CD4-positive, alpha-beta T cell treated with Interleukin-6 for 4 hours (primary cell): ENCODE measurements around the gene RAB4B.
"Not testable (repeated sequence)": the region's sequence is repeated elsewhere in the genome, so short reads cannot be mapped to it uniquely, and the experiment has no call there.

Source experiments
- DNase-seq: peaks from one replicate; pipeline ENCODE4 v3.0.0-alpha.2; 2020; ENCODE audit warnings: mixed read lengths

Gene RAB4B

GRCh38 chr19:40804783-40805242, 26.8 kb downstream of the RAB4B start:
- peak; percentile 45 for DNase-seq

DNA sequence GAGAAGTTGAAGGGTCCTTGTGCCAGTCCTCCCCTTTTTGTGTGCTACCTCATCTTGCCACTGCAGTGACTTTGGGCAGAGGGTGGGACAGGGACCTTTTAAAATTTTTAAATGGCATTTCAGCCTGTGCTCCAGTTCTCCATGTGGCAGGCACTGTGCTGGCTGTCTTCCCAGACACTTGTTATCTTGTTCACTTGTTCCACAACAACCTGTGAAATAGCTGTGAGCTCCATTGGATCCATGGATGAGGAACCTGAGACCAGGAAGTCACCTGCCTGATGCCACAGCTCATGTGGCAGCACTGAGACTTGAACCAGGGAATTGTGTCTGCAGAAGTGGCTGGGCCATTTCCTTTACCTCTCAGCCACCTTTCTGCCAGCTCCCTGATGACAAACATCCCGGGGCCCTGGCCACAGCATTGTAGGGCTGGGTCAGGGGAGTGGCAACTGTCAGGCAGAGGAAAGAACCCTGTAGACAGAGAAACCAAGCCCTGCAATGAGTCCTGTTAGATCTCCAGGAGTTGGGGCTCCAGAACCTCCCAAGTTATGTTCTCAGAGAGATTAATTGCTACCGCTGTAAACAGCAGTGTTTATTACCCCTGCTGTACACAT, 27.3 kb downstream of the RAB4B start:
- peak; percentile 76 for DNase-seq

DNA sequence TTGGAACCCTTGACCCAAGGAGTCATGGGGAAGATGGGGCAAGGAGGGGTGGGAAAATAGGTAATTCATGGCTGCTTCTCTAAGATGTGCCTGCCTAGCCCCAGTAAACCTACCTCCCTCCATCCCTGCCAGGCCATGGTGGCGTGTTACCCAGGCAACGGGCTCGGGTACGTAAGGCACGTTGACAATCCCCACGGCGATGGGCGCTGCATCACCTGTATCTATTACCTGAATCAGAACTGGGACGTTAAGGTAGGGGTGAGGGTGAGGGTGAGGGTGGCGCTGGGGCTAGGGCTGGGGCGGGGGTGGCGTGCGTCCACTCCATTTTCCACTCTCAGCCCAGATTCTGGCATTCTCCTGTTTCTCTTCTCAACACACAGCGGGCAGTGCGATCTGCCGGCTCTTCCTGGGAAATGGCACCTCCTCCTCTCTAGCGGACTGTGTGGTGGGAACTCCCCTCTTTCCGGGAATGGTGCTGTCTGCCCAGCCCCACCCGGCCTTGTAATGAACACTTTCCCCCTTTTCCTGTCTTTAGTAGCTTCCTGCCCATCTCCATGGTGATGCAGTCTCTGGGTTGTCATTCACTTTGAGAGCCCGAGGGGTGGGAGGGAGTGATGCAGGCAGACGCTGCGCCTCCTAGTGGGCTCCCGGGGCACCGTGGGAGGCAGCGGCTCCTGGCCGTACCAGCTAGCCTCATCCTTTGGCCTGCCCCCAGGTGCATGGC, 28.5 kb downstream of the RAB4B start:
- DNase-seq, result peak; percentile 86

DNA sequence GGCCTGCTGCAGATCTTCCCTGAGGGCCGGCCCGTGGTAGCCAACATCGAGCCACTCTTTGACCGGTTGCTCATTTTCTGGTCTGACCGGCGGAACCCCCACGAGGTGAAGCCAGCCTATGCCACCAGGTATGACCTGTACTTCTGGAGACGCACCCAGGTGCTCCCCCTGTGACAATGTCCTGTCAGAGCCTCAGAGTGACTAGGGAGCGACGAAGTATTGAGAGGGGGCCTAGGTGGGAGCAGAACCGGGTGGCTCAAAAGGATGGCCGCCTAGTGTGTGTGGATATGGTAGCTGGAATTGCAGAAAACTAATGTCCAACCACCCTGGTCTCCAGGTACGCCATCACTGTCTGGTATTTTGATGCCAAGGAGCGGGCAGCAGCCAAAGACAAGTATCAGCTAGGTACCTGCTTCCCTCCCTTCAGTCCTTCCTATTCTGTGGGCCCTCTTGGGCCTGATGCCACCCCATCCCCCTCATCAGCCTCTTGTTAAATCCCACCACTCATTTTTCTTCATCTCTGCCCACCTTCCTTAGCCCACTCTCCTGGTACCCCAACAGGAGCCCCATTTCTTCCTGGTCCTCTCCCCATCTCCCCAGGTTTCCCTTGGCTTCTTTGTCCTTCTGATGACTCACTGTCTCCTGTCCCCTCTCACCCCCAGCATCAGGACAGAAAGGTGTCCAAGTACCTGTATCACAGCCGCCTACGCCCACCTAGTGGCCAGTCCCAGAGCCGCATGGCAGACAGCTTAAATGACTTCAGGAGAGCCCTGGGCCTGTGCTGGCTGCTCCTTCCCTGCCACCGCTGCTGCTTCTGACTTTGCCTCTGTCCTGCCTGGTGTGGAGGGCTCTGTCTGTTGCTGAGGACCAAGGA, 29.3 kb downstream of the RAB4B start:
- no peak for DNase-seq

DNA sequence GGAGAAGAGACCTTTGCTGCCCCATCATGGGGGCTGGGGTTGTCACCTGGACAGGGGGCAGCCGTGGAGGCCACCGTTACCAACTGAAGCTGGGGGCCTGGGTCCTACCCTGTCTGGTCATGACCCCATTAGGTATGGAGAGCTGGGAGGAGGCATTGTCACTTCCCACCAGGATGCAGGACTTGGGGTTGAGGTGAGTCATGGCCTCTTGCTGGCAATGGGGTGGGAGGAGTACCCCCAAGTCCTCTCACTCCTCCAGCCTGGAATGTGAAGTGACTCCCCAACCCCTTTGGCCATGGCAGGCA, 29.9 kb downstream of the RAB4B start:
- DNase-seq, result no peak

- DNase-seq, result no peak
Observed at GRCh38 chr19:40808497-40808896, 30.4 kb downstream of the RAB4B start.

DNA sequence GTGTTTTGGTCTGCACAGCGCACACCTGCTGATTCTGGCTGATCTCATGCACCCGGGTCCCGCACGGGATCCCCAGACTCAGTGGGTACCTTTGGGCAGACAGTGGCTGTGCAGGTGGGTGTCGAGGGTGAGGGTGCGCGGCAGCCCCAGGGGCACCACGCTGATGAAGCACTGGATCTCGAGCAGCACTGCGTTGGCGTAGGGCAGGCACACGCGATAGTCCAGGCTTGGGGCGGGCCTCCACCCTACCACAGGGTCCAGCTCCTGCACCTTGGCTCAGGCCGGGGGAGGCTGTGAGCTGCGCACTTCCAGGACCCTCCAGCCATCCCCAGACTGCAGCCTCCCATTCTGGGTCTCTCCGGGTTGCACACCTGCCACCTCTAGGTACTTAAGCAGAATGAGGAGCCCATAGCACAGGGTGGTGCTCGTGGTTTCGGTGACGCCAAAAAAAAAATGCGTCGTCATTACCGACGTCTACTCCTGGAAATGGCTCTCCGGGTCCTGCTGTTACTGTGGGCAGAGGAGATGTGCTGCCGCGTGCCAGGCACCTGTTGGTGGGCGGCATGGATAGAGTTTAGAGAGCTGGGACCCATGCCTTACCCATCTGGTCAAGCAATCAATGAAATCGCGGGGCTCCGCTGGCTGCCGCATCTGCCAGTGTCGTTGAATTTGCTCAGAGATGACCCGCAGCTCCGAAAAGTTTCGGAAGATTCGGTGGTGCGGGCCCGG, 31.5 kb downstream of the RAB4B start:
- DNase-seq, result no peak

DNA sequence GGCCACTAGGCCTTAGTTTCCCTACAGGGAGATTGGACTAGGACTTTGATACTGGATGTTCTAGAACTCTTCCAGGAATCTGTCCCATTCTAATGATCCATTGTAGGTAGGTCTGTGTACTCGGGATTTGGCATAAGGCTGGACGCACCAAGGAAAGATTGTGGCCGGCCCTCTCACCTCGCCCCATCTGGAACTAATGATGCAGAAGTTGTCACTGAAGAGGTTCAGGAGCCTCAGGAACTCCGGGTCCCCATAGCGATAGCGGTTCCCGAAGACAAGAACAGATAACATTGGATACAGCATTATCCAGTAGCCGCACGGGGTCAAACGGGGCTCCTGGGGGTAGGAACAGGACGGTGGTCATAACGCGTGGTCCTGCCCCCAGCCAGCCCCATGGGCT, 32.1 kb downstream of the RAB4B start:
- DNase-seq, result no peak

DNA sequence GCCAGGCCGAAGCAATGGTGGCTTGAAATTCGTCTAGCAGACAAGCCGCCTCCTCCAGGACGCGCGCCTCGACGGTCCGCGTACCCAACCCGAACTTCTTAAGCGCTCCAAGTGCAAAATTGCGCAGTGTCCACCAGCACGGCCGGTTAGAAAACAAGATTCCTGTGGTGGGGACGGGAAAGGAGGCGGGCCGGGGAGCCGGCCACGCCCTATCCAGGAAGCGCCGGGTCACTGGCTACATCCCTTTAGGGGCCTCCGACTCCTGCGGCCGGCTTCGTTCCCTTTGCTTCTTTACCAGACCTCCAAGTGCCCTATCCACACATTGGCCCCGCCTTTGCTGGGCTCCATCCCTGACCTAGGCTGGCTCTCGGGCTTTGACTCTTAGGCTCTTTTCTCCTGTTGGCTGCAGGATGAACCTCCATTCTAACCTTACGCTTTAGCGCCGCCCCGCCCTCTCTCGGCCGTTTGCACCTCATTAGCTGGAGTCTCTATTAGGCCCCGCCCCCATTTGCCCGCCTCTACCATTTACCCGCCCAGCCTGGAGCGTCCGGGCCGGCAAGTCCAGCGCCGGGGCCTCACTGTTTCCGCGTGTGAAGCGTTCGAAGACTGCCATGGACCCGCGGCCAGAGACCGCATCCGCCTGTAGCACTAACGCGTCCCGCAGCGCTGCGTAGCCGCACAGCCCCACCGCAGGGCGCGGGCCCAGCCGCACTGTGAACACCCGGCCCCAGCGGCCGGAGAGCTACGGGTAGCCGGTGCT, 32.8 kb downstream of the RAB4B start:
- DNase-seq, result peak; percentile 64

DNA sequence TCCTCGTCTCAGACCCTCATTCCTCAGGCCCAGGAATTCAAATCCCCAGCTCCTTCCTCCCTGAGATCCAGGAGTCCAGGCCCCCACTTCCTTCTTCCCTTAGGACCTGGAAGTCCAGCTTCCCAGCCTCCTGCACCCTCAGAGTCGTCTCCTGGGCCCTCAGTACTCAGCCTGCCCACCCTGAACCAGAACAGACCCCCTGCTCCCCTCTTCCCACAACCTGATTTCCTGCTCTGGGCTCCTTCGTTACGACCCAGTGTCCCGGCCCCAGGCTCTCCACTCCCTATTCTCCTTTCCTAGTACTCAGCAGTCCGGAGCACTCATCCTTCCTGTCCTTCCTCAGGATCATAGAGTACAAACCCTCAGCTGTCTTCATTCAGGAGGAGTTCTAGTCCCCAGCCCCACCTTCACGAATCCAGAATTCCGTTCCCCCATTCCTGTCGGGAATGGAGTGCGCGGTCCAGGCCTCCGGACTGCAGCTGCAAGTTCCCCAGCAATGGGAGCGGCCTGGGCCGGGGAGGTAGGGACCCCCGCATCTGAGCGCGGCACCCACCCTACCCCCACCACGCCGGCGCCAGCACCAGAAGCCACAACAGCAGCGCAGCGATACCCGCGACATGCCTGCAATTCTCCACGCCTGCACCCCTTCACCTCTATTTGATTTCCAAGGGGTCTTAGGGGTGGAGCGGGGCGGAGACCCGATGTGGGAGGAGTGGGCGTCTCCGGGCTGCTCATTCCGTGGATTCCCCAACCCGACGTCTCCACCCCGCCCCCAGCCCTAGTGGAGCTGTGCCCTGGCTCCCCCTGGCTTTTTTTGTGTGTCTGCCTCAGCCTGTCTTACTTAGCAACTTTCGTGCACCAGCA, 33.7 kb downstream of the RAB4B start:
- peak; percentile 63 for DNase-seq

GRCh38 chr19:40812571-40812970, 34.5 kb downstream of the RAB4B start:
- DNase-seq, result not testable (repeated sequence)

GRCh38 chr19:40813182-40813581, 35.1 kb downstream of the RAB4B start:
- no peak for DNase-seq

DNA sequence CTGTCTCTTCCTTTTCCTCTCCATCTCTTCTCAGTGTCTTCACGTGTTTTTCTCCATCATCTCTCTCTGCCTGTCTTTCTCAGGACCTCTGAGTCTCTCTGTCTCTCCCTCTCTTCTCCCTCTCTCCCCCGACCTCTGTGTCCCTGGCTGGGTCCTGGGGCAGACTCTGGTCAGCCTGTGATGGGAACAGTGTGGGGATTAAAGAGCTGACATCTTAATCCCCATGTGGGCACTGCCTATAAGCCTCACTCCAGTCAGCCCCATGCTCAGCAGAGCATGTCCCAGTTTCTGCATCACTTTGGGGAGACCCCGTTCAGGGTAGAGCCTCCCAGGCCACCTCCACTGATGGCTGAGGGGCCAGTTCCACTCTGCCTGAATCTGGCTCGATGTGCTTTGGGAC, 37.2 kb downstream of the RAB4B start:
- no peak for DNase-seq

GRCh38 chr19:40818480-40819399, 40.7 kb downstream of the RAB4B start:
- DNase-seq, result peak; percentile 79

GRCh38 chr19:40819479-40820234, 41.6 kb downstream of the RAB4B start:
- peak; percentile 79 for DNase-seq

- no peak for DNase-seq
Observed at GRCh38 chr19:40822161-40822560, 44.1 kb downstream of the RAB4B start.

DNA sequence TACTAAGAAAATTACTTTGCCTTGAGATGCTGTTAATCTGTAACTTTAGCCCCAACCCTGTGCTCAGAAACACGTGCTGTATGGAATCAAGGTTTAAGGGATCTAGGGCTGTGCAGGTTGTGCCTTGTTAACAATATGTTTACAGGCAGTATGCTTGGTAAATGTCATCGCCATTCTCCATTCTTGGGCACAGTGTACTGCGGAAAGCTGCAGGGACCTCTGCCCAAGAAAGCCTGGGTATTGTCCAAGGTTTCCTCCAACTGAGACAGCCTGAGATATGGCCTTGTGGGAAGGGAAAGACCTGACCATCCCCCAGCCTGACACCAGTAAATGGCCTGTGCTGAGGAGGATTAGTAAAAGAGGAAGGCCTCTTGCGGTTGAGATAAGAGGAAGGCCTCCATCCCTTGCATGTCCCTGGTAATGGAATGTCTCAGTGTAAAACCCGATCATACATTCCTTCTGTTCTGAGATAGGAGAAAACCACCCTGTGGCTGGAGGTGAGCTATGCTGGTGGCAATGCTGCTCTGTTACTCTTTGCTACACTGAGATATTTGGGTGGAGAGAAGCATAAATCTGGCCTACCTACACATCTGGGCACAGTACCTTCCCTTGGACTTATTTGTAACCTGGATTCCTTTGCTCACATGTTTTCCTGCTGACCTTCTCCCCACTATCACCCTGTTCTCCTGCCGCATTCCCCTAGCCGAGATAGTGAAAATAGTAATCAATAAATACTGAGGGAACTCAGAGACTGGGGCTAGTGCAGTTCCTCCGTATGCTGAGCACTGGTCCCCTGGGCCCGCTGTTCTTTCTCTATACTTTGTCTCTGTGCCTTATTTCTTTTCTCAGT, 44.9 kb downstream of the RAB4B start:
- not testable (repeated sequence) for DNase-seq

GRCh38 chr19:40824916-40825315, 46.9 kb downstream of the RAB4B start:
- not testable (repeated sequence) for DNase-seq
